Esophagus mucosa (tissue), 1 donor: ENCODE data around the gene FBXO44. TPM values are rescaled to one million over a fixed set of nuclear protein-coding genes. Genes with fewer than 3 reads are reported as not detected.
A peak's percentile ranks its signal among the peaks of the same experiment; 100 is the strongest.

Source experiments
- ATAC-seq: fragments of 200-7000 bp; cut with Tn5 transposase; one replicate; pipeline ENCODE4 v1.9.1; 2020
- total RNA-seq: library from RNA; stranded (reverse); gene quantifications from one replicate; pipeline ENCODE4 v1.2.4, GENCODE V29; 2023
- donor health status: DM: yes; HTN: yes; CAD: no.

FBXO44 gene
- total RNA-seq, 1 donor from 2014 or later: 6.4 TPM

- ATAC-seq: no peak
Measured at GRCh38 chr1:11640101-11640500, 14.6 kb upstream of the FBXO44 start.

DNA sequence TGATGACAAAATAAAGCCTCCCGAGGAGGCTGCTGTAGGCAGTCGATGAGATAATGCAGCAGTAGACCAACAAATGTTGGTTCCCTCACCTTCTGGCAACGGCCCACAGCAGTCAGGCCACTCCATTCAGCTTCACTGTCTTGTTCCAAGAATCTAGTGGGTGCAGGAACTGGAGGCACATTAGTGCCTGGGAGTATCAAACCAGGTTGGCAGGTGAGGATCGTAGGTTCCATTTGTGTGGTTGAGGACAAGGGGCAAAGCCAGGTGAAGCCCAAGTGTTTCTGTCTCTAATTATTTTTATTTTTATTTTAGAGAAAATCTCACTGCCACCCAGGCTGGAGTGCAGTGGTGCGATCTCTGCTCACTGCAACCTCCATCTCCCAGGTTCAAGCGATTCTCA lies 13.7 kb upstream of the FBXO44 start:
- ATAC-seq: no peak

GRCh38 chr1:11641776-11642305 lies 12.8 kb upstream of the FBXO44 start:
- peak; percentile 4 for ATAC-seq

DNA sequence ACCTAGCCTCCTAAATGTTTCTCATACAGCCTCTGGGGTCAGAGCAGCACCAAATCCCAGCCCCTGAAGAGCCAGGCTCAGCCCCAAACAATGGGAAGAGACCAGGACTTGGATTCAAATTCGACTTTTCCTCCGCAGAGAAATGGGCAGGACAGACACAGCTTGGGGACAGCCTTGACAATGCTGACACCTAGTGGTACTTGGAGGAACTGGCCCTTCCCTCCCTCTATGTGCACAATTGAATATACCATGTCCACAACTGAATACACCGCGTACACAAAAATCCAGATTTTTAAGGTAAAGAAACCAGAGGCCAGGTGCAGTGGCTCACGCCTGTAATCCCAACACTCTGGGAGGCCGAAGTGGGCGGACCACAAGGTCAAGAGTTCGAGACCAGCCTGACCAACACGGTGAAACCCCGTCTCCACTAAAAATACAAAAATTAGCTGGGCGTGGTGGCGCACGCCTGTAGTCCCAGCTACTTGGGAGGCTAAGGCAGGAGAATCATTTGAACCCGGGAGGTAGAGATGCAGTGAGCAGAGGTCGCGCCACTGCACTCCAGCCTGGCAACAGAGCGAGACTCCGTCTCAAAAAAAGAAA lies 12.2 kb upstream of the FBXO44 start:
- peak; percentile 79 for ATAC-seq

- ATAC-seq: no peak
Measured at GRCh38 chr1:11643782-11644181, 10.9 kb upstream of the FBXO44 start.

DNA sequence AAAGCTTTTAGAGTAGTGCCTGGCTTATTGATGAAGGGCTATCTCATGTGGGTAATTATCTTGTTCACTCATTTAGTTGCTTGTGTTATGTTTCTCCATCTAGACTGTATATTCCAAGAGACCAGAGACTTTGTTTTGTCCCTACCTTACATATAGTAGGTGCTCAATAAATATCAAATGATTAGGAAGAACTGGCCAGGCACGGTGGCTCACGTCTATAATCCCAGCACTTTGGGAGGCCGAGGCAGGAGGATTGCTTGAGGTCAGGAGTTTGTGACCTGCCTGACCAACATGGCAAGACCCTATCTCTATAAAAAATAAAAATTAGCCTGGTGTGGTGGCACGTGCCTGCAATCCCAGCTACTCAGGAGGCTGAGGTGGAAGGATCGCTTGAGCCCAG lies 9.4 kb upstream of the FBXO44 start:
- ATAC-seq: no peak

DNA sequence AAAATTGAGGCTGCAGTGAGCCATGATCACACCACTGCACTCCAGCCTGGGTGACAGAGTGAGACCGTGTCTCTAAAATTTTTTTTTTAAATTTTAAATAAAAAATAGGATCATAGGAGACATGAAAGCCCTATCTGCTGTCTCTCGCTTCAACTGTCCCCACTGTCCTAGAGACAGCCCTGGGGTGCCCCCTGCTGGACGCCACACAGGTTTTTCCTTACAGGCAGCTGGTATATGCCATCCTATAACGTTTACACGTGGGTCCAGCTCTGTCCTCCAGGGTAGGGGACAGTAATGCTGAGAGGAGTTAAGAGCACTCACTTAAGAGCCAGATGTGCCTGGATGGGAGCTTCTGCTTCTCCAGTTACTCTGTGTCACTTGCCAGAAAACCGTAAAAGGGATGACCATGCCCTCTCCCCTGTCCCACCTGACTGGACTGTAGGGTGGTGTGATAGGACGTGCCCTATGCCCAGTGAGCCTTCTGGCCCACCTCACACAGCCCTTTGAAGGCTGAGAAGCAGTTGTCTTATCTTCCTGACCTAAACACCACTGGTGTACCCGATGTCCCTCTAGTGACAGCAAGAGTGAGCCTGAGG lies 8.9 kb upstream of the FBXO44 start:
- ATAC-seq: peak; percentile 64

DNA sequence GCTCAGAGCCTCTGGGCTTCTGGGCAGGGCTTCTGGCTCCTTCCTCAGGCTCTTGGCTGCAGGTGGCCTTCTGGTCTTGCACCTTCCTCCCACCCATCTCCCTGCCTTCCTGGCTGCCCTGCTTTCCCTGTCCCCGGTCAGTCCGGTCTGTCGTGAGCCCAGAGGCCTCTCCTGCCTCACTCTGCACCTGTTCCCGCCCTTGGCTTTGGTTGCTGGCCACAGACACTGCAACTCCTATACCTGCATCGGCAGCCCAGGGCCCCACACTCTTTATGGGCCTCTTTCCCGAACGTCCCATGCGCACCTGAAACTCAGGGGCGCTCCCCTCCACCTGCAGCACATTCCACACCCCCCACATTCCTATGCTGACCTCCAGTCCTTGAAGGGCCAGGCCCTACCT lies 8.4 kb upstream of the FBXO44 start:
- no peak for ATAC-seq

GRCh38 chr1:11647333-11647732 lies 7.3 kb upstream of the FBXO44 start:
- ATAC-seq: no peak

GRCh38 chr1:11648039-11648438 lies 6.6 kb upstream of the FBXO44 start:
- ATAC-seq: no peak

- ATAC-seq: peak; percentile 25
Measured at GRCh38 chr1:11648732-11649158, 5.9 kb upstream of the FBXO44 start.

DNA sequence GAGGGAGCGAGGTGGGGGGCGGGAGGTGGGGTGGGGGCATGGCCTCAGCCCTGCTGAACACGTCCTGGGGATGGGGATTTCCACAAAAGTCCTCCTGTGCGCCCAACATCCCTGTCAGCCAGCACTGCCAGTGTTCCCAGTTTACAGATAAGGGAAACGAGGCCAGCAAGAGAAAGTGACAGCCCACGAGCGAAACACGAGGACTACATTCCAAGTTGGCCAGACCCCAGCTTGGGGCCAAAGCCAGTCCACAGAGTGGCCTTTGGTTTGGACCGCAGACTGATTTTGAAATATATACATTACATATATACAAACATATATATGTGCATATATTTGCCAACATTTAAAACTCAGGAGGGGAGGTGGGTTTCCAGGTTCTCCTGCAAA lies 5.4 kb upstream of the FBXO44 start:
- no peak for ATAC-seq

- no peak for ATAC-seq
Measured at GRCh38 chr1:11649624-11650330, 4.9 kb upstream of the FBXO44 start.

GRCh38 chr1:11650331-11650991 lies 4.2 kb upstream of the FBXO44 start:
- ATAC-seq: no peak

GRCh38 chr1:11651017-11651416 lies 3.7 kb upstream of the FBXO44 start:
- ATAC-seq: no peak

GRCh38 chr1:11652203-11652780 lies 2.4 kb upstream of the FBXO44 start:
- no peak for ATAC-seq

DNA sequence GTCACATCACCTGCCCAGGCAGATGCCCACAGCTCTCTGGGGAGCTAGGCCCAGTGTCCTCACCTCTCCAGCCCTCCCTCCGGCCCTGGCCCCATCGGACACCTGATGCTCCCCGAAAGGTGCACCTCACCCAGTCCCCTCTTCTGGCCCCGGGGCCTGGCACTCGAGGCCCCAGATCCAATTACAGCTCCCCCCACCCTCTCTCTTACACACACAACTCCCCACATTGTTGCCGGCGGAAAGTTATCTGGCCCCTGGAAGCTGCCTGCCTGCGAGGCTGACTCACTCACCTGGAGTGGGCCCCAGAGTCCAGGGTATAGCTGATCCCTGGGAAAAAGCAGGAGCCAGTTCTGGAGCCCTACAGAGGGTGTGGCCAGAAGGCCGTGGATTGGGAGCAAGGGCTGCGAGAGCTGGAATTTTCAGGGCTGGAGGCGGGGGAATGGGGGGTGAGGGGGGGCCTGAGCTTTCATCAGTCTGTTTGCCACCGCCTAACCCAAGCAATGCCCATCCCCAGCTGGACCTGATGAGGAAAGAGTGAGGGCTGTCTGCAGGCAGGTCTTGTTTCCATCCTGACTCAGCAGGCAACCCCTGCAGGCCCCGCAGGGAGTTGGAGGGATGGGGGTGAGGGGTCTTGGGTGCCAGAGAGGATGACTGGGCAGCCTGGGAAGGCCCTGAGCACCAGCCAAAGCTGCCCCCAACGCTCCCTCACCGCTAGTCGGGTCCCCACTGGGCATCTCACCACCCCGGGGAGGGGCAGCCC lies 1.4 kb upstream of the FBXO44 start:
- ATAC-seq: no peak

DNA sequence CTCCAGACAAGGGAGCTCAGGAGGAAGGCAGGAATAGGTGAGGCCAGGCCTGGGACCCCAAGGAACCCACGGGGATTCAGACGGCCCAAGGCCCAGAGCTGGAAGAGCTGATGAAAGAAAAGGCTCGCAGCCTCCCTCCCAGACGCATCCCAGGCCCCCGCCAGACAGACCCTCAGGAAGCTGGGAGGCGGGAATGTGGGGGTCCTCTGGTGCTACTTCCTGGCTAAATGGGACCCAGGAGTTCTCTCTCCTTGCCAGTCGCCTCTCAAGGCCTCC lies 878 bp upstream of the FBXO44 start:
- peak; percentile 8 for ATAC-seq

DNA sequence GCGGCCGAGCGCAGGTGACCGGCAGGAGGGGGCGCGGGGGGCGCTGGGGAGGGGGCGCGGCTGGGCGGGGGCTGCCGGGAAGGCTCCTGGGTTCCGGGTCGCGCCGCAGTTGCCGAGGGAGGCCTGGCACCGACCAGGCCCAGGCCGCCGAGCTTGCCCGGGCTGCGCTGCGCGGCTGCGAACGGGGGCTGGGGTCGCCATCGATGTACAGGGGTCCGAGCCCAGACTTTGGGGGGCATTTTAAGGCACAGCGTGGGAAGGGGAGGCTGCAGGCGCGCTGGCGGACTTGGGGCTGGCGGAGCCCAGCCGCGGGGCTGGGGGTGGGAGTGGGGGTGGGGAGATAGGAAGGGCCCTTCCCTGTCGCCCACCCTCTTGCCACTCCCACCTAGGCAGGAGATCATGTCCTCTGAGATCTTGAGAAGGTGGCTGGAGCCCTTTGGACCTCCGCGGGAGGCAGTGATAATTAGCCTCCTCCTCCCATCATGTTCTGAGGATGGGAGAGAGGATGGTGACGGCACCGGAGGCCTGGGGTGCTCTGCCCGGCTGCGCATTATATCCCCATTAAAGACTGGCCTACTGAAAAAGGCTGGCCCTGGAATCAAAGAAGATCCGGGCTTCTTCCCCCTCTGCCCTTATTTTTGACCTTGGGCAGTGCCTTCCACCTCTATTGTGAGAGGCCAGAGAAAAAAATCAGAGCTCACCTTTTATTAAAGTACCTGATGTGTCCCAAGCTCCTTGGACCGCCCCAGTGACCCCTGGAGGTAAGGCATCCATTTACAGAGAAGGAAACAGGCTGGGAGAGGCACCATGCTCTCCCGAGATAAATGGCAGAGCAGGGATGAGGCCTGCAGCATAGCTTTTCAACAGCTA lies 497 bp downstream of the FBXO44 start:
- peak; percentile 14 for ATAC-seq

GRCh38 chr1:11657654-11658053 lies 3.0 kb downstream of the FBXO44 start:
- no peak for ATAC-seq

- ATAC-seq: no peak
Measured at GRCh38 chr1:11658542-11658941, 3.9 kb downstream of the FBXO44 start.
